PC-9 (cell line): ENCODE data around the gene SERAC1. TPM values are rescaled to one million over a fixed set of nuclear protein-coding genes. Genes with fewer than 3 reads are reported as not detected.
A peak's percentile ranks its signal among the peaks of the same experiment; 100 is the strongest.

ENCODE experiments used
- BruUV-seq: library from RNA; stranded (reverse); fragments of 400-500 nt; replicated peaks from 2 replicates; lab custom pipeline; 2021; lab: Mats Ljungman, UMichigan
- CTCF ChIA-PET: fragments of 300-600 bp; sonication (Branson Sonifier 250); formaldehyde crosslinking; loops from one replicate; lab custom pipeline; 2022; ENCODE audit warnings: antibody characterized with exemption; lab: Charles Lee
- POLR2A ChIA-PET: fragments of 300-600 bp; sonication (Branson Sonifier 250); formaldehyde crosslinking; loops from one replicate; lab custom pipeline; 2022; ENCODE audit warnings: antibody characterized with exemption; ENCODE audit not compliant: unreplicated experiment; lab: Charles Lee
- DNase-seq, 2 experiments: peaks; one replicate each; pipeline versions ENCODE4 v3.0.0 to v3.0.0-alpha.2; 2015 to 2022; ENCODE audit warnings: mixed read lengths in 1 of 2
- H2AFZ ChIP-seq: fragments of 200-600 bp; sonication (generic); 2 replicates; pipeline ENCODE4 v1.8.1; 2017; ENCODE audit warnings: antibody characterized with exemption
- H3F3A ChIP-seq: fragments of 200-600 bp; sonication (generic); 2 replicates; pipeline ENCODE4 v1.8.1; 2017; ENCODE audit warnings: antibody characterized with exemption, mild to moderate bottlenecking, low read depth; ENCODE audit not compliant: insufficient read depth
- H3K27ac ChIP-seq: fragments of 200-600 bp; sonication (generic); 2 replicates; pipeline ENCODE4 v1.6.1; 2016; ENCODE audit warnings: mixed run types
- H3K27me3 ChIP-seq: fragments of 200-600 bp; sonication (generic); 2 replicates; pipeline ENCODE4 v1.6.1; 2016; ENCODE audit warnings: low read depth, mixed run types; ENCODE audit not compliant: insufficient read depth
- H3K36me3 ChIP-seq: fragments of 200-600 bp; sonication (generic); 2 replicates; pipeline ENCODE4 v1.6.1; 2016; ENCODE audit warnings: low read depth, mixed run types
- H3K4me1 ChIP-seq: fragments of 200-600 bp; sonication (generic); replicated peaks from 2 replicates; pipeline ENCODE4 v1.6.1; 2016; ENCODE audit warnings: mixed run types; ENCODE audit not compliant: insufficient read depth
- H3K4me2 ChIP-seq: fragments of 200-600 bp; sonication (generic); 2 replicates; pipeline ENCODE4 v1.6.1; 2017; ENCODE audit warnings: mixed run types
- H3K4me3 ChIP-seq: fragments of 200-600 bp; sonication (generic); 2 replicates; pipeline ENCODE4 v1.6.1; 2016; ENCODE audit warnings: mixed run types
- H3K79me2 ChIP-seq: fragments of 200-600 bp; sonication (generic); 2 replicates; pipeline ENCODE4 v1.6.1; 2017; ENCODE audit warnings: low read depth, mixed run types
- H3K9me2 ChIP-seq: fragments of 200-600 bp; sonication (generic); 2 replicates; pipeline ENCODE4 v1.8.1; 2017; ENCODE audit warnings: mild to moderate bottlenecking; ENCODE audit not compliant: insufficient read depth
- H3K9me3 ChIP-seq: fragments of 200-600 bp; sonication (generic); 2 replicates; pipeline ENCODE4 v1.8.1; 2016; ENCODE audit warnings: low read depth; ENCODE audit not compliant: insufficient read depth
- H4K20me1 ChIP-seq: fragments of 200-600 bp; sonication (generic); 2 replicates; pipeline ENCODE4 v1.8.1; 2017; ENCODE audit not compliant: insufficient read depth
- EZH2 ChIP-seq: fragments of 200-600 bp; sonication (generic); IDR thresholded peaks from 2 replicates; pipeline ENCODE4 v1.8.0; 2017; ENCODE audit warnings: antibody characterized with exemption, low read depth
- intact Hi-C: fragments of 100-400 bp; cut with micrococcal nuclease; formaldehyde crosslinking; loops from one replicate; pipeline ENCODE4 v1.10.0; 2022; ENCODE audit not compliant: unreplicated experiment
- total RNA-seq: library from RNA; stranded (reverse); gene quantifications from 2 replicates; pipeline ENCODE4 v1.2.3, GENCODE V29; 2021
- TF ChIP-seq, protein P1 (sequence below): fragments of 200-600 bp; sonication (generic); conservative IDR thresholded peaks from 2 replicates; pipeline ENCODE4 v1.6.1; 2017; ENCODE audit warnings: mixed run types, antibody characterized with exemption, mild to moderate bottlenecking, moderate library complexity

SERAC1 gene
- total RNA-seq, 1 experiment from 2014 or later: 4.9 TPM

DNA sequence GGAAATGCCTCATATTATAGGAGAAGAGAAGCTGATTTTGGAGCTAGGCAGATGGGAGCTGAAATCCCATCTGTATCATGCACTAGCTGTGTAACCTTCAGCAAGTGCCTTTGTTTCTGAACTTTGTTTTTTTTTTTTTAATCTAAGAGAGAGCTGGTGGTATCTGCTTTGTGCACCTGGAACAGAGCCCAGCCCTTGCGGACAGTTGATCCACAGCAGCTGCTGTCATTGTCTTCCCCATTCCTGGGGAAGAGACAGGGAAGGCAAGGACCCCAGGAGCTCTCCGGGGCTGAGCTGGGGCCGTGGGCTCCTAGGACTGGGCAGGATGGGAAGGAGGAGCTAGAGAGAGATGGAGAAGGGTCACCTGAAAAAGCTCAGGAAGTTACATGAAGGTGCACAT is 94.3 kb downstream of the SERAC1 start:
- H3K27me3 ChIP-seq: no peaks in the 10 kb centered on the region
- peaks cover 20% of the 10 kb centered on the region for H3K4me1 ChIP-seq
- no peak for TF ChIP-seq EZH2
- TF ChIP-seq, protein P1, sequence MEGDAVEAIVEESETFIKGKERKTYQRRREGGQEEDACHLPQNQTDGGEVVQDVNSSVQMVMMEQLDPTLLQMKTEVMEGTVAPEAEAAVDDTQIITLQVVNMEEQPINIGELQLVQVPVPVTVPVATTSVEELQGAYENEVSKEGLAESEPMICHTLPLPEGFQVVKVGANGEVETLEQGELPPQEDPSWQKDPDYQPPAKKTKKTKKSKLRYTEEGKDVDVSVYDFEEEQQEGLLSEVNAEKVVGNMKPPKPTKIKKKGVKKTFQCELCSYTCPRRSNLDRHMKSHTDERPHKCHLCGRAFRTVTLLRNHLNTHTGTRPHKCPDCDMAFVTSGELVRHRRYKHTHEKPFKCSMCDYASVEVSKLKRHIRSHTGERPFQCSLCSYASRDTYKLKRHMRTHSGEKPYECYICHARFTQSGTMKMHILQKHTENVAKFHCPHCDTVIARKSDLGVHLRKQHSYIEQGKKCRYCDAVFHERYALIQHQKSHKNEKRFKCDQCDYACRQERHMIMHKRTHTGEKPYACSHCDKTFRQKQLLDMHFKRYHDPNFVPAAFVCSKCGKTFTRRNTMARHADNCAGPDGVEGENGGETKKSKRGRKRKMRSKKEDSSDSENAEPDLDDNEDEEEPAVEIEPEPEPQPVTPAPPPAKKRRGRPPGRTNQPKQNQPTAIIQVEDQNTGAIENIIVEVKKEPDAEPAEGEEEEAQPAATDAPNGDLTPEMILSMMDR: no peak
- no peaks in the 10 kb centered on the region for H3K79me2 ChIP-seq
- intact Hi-C loops: no loop called here
- CTCF ChIA-PET: interaction anchor here (0.6 kb wide), 1 partner anchor 10 kb away, joined by 3 read pairs; no protein-coding TSS in a partner anchor
- H4K20me1 ChIP-seq: no peaks in the 10 kb centered on the region
- no peak for DNase-seq
- no peaks in the 10 kb centered on the region for H3K9me2 ChIP-seq
- POLR2A ChIA-PET: no interaction called here
- no peaks in the 10 kb centered on the region for H3K9me3 ChIP-seq
- peaks cover 8% of the 10 kb centered on the region for H3F3A ChIP-seq
- H2AFZ ChIP-seq: no peak overlapping the region
- no peak overlapping the region for H3K27ac ChIP-seq
- H3K36me3 ChIP-seq: peaks cover 16% of the 10 kb centered on the region
- no peak overlapping the region for H3K4me3 ChIP-seq
- no peak overlapping the region for H3K4me2 ChIP-seq
- no TSS peak for BruUV-seq

DNA sequence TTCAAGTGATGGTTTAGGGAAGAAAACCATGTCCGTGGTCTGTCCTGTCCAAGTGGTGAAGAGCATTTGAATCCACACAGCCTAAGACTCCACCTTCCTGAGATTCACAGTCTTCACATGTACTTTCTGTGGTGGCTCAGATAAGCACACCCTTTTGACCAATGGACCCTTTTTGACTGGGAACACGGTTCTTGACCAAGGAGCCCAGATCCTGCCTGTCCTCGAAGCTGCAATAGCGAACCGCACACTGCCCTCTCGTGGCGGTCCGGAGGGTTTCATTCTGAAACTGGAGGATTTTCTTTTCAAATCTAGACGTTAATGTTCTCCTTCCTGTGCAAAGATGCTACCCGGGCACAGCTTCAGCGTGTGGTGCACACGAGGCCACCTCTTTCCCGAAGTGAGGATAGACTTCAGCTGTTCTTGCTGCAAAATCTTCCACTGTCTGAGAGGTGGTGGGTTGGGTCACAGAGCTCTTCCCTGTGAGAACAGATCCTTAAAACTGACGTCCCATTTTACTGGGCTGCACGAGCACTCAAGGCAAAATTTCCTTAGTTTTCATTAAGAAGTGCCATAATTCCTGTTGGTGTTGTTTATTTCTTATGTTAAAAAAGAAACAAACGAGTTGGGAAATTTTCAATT is 95.9 kb downstream of the SERAC1 start:
- ChIA-PET POLR2A (interaction anchor here (0.6 to 0.7 kb wide), 2 partner anchors 17 to 30 kb away, joined by 3 to 6 read pairs; no protein-coding TSS in a partner anchor), CTCF (interaction anchor here (0.6 to 1.2 kb wide), 3 partner anchors 15 to 357 kb away, joined by 3 to 6 read pairs (median 3); no protein-coding TSS in a partner anchor)
- TF ChIP-seq, protein P1: peak; percentile 88
- no peak for TF ChIP-seq EZH2
- Histone ChIP-seq H3K9me3 (no peaks in the 10 kb centered on the region), H3K4me1 (peaks cover 36% of the 10 kb centered on the region), H3K36me3 (peaks cover 16% of the 10 kb centered on the region), H3F3A (peaks cover 24% of the 10 kb centered on the region), H4K20me1 (no peaks in the 10 kb centered on the region), H3K9me2 (no peaks in the 10 kb centered on the region), H3K27me3 (no peaks in the 10 kb centered on the region), H3K27ac (no peak overlapping the region), H2AFZ (no peak overlapping the region), H3K4me2 (no peak overlapping the region), H3K4me3 (no peak overlapping the region), H3K79me2 (no peaks in the 10 kb centered on the region)
- no TSS peak for BruUV-seq
- peak in 1 of 2 experiments; percentile 46 for DNase-seq
- intact Hi-C loops: loop anchor here (1.0 kb wide), 1 partner anchor 91 kb away; the partner anchor contains the start of gene SYNJ2

DNA sequence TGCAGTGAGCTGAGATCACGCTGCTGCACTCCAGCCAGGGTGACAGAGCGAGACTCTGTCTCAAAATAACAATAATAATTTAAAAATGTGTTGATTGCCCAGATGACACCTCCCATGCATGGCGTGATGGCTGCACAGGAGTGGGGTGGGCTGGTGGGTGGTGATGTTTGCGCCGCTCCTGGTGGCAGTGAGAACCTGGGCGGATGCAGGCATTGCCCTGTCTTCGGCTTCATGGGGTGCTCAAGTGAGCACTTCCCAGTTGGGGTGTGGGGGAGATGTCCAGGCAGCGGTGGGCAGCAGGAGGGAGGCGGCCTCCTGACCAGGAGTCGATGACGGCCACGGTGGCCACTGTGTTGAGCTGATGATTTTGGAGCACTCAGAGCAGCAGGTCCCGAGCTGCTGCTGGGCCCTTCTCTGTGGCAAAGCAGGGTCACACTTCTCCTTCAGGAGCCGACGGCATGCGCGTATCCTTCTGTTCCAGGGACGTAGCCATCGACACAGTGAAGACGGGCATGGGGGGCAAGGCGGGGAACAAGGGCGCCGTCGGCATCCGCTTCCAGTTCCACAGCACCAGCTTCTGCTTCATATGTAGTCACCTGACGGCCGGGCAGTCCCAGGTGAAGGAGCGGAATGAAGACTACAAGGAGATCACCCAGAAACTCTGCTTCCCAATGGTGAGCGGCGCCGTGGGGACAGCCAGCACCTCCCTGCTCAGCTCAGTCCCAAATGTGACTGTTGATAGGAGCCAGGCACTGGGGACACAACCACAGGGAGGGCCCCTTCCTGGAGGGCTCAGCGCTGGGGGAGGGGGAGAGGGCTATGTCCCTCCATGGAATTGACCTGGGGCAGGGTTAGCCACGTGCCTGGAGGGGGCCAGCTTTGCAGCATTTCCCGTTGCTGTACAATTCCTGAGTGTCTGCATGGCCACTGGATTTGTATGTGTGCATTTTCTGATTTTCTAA is 96.7 kb downstream of the SERAC1 start:
- ChIA-PET CTCF (interaction anchor here (0.6 to 1.2 kb wide), 2 partner anchors 14 to 16 kb away, joined by 3 to 6 read pairs; no protein-coding TSS in a partner anchor), POLR2A (interaction anchor here (0.6 to 0.7 kb wide), 2 partner anchors 16 to 29 kb away, joined by 3 to 6 read pairs; no protein-coding TSS in a partner anchor)
- H3K27ac ChIP-seq: no peak overlapping the region
- H3K79me2 ChIP-seq: no peaks in the 10 kb centered on the region
- H4K20me1 ChIP-seq: no peaks in the 10 kb centered on the region
- BruUV-seq: no TSS peak
- intact Hi-C loops: loop anchor here (1.0 kb wide), 1 partner anchor 90 kb away; the partner anchor contains the start of gene SYNJ2
- H3K4me1 ChIP-seq: peaks cover 44% of the 10 kb centered on the region
- H3K9me2 ChIP-seq: no peaks in the 10 kb centered on the region
- H3K27me3 ChIP-seq: no peaks in the 10 kb centered on the region
- no peaks in the 10 kb centered on the region for H3K9me3 ChIP-seq
- no peak overlapping the region for H3K4me3 ChIP-seq
- TF ChIP-seq, protein P1: no peak
- TF ChIP-seq EZH2: no peak
- peaks cover 20% of the 10 kb centered on the region for H3K36me3 ChIP-seq
- DNase-seq: no peak
- no peak overlapping the region for H3K4me2 ChIP-seq
- peaks cover 32% of the 10 kb centered on the region for H3F3A ChIP-seq
- no peak overlapping the region for H2AFZ ChIP-seq
